Heart left ventricle (tissue), 13 donors: Measurements from ENCODE around the gene PPFIA2.

ENCODE experiments used
- CTCF ChIP-seq, 12 donors: fragments of 200-600 bp; sonication (generic) in 4 of 12; IDR thresholded peaks; one replicate each; pipeline versions ENCODE4 v1.5.0 to v1.8.0; 2018 to 2022; ENCODE audit warnings: antibody characterized with exemption in 12 of 12, mild to moderate bottlenecking in 5 of 12
- POLR2A ChIP-seq, 2 donors: fragments of 450-650 bp; IDR thresholded peaks; one replicate each; pipeline ENCODE4 v1.6.1; 2017; ENCODE audit warnings: antibody characterized with exemption in 2 of 2, mild to moderate bottlenecking in 2 of 2, moderate library complexity in 2 of 2
- donor health status: ischemic (EF 13 %, LVEDD 7.1; RV severe dilation, severe dysfunction).
- donor health status: DM: no; HTN: yes; CAD: no.
- donor health status: DM: no; HTN: no; CAD: no.
- donor health status: ischemic (EF 25% LVEDD 6.9; RV normal size, moderate dysfunction).
- donor health status: ischemic (EF 25% LVEDD 5.7; RV mildly dilated, moderate dysfunction).
- donor health status: ischemic (EF 35%, LVEDD 5.7; RV mildly dilated, moderate dysfunction).
- donor health status: nonischemic (EF 11% LVEDD 7.7; RV severe dilation, severe dysfunction).
- donor health status: DM: yes; HTN: yes; CAD: no.
- donor health status: PGD.
- donor health status: ischemic (EF 29% LVEDD 5.4; RV normal size, mild dysfunction).
- donor health status: nonischemic (EF 23%, LVEDD 6.1; RV moderate dilation, normal function).

GRCh38 chr12:81722004-81722403 lies 37.1 kb downstream of the PPFIA2 start:
- no peak for TF ChIP-seq CTCF (IDR thresholded peaks at IDR 0.05)
- TF ChIP-seq POLR2A (IDR thresholded peaks at IDR 0.05) = no peak
